AML-193 (cell line): ENCODE results near the gene FGF4.

Experiments
- DNase-seq, 2 experiments: peaks; one replicate each; lab custom pipeline; 2025; lab: John Stamatoyannopoulos, UW

The FGF4 gene

DNA sequence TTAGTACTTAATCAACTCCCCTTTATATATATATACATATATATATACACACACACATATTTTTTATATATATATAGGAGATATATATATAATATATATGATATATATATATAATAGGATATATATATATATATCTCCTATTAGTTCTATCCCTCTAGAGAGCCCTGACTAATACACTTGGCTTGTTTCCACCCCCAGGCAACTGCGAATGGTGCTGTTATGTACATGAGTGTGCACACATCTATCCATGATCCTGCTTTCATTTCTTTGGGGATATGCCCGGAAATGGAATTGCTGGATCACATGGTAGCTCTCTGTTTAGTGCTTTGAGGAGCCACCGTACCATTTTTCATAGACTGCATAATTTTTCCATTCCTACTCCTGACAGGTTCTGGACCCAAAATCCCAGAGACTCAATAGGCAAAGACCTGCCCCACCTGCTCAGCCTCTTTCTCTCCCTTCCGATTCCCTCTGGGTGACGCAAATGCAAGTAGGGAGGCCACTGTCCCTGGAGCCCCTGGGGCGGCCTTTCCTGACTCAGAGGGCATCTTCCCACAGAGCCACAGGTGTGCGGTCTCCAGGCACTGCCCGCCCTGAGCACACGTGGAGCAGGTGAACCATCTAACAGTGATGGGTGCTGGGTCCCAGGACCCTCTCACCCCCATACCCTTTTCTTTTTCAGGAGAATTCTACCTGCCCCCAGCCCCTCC is 32.1 kb upstream of the FGF4 start:
- DNase-seq: no peak

DNA sequence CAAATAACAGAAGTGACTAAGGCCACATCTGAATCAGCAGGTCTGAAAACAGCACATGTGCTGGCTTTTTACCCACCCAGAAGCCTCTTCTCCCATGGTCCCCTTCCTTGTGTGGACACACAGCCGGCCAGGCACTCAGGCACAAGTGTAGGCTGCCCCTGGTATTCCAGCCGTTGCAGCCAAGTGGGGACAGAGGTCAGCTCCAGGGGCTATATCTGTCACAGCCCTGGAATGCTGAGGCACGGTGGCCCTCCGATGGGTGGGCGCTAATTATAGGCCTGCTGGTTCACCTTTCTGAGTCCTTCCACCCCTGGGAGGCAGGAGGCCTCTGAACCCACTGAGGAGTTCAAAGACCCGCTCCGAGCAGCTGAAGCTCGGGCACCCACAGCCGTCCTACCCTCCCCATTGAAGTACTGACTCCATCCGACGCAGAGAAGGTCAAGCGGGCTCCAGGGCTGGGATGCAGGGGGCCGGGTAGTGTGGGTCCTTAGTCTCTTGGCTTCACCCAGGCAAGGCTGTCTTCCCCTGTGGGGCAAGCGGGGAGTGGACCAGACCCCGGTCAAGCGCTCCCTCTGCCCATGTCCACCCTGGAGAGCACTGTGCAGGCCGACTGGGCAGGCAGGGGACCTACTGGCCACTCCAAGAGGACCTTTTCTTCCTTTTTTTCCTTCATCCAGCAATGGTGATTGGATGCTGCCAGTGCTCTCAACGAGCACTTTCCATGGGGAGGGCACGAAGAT is 29.8 kb upstream of the FGF4 start:
- DNase-seq: no peak

DNA sequence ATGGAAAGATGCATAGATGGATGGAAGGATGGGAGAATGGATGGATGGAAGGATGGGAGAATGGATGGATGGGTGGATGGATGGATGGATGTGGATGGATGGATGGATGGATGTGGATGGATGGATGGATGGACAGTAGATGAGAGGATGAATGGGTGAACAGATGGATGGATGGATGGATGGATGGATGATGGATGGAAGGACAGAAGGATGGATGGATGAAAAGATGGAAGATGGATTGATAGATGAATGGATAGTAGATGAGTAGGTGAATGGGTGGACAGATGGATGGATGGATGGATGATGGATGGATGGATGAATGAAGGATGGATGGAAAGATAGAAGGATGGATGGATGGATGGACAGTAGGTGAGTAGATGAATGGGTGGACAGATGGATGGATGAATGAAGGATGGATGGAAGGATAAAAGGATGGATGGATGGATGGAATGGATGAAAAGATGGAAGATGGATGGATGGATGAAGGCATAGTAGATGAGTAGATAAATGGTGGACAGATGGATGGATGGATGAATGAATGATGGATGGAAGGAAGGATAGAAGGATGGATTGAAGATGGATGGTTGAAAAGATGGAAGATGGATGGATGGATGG is 28.6 kb upstream of the FGF4 start:
- no peak for DNase-seq

DNA sequence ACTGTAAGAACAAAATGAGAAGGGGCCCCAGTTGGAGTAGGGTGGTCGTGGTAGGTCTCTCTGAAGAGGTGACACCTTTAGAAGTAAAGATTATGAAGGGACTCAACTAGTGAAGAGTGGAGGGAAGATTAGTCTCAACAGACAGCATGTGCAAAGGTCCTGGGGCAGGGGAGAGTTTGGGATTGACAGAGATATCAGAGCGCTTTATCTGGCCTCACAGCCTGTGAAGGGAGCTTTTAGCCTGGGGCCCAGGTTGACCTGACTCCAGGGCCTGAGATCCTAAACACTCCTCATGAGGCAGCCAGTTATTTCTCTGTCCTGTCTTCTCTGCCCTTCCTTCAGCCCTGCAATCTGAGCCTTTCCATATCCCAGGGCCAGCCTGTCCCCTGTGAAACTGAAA is 27.9 kb upstream of the FGF4 start:
- no peak for DNase-seq

DNA sequence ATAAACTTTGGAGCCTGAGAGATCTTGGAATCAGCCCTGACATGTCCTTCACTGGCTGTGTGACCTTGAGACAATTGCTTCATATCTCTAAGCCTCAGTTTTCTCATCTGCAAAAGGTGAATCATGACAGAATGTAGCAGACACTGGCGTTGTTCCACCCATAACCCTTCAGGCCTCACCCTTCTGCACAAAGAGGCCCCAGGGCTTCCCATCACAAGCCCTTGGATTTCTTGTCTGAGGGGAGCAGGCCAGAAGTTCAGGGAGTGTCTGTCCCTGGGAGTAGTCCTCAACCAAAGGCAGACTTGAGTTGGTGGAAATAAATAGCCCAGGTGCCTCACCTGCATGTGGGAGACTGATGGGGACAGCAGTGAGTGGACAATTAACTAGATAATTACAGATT is 27.4 kb upstream of the FGF4 start:
- DNase-seq: no peak

DNA sequence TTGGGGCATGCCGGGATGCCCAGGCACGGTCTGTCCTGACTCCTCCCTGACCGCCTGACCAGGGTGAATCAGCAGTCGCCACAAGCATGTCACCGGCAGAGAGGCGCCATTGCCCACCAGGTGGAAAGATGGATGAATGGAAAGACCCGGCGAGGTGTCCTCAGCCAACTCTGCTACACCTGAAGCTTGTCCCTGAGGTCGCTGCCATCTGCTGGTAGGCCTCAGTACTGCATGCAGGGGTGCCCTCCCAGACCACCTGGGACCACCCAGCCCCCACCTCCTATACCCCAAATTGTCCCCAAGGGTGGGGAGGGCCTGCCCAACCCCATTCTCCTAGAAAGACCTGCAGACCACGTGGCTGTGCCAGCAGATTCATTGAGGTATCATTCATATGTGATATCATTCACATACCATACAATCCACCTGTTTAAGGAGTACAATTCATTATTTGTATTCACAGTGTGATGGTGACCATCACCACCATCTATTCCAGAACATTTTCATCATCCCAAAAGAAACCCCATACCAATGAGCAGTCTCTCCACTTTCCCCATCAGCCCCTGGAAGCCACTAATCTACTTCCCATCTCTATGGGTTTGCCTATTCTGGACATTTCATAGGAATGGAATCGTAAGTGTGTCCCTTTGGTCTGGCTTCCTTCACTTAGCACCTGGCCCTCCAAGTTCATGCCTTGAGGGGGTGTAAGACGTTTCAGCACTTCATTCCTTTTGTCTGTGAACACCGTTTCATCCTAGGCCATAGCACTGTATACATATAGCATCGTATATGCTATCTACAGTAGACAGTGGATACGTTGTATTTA is 26.6 kb upstream of the FGF4 start:
- peak in 1 of 2 experiments; percentile 11 for DNase-seq

DNA sequence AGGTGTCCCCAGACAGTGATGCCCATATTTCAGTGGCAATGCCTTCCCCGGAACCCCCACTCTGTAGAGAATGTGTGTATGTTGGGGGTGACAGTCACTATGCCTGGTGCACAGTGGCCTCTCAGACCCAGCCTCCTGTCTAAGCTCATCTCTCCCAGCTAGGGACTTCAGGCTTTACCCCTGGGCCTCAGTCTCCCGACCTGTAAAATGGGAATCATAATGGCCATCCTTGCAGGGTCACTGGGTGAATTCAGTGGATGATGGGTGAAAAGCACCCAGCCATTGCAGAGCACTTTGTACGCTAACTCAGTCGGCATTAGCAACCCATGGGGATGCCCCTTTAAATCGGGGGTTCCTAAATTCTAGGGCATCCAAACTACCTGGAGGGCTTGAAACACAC is 25.1 kb upstream of the FGF4 start:
- DNase-seq: no peak

DNA sequence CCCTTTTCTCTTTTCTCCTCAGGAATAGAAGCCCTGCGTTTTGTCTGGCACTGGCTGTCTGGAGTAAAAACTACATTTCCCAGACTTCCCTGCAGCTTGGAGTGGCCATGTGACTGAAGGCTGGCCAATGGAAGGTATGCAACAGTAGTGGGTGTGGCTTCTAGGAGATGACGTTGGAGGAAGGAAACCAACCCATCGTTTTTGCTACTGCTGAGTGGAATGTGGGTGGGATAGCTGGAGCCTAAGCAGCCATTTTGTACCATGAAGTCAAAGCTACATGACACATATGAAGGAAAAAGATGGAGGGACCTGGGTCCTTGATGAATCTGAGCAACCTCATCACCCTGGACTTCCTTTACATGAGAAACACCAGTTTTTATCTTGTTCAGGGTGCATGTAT is 24.4 kb upstream of the FGF4 start:
- DNase-seq: no peak

DNA sequence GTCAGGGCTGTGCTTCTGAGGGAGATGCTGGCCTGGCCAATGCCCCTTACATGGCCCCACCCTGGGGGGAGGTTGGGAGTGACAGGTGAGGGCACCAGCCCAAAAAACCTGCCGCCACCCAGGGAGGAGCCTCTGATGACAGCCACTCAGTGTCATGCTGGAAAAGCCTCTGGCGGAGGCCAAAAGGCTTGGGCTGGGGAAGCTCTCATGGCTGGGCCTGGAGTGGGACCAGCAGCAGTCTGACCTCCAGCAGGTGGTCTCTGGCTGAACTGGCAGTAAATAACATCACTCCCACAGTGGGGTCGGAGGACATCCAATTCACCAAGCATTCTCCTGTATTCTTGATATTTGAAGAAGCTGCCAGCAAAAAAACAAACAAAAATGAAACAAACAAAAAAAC is 24.0 kb upstream of the FGF4 start:
- DNase-seq: no peak

DNA sequence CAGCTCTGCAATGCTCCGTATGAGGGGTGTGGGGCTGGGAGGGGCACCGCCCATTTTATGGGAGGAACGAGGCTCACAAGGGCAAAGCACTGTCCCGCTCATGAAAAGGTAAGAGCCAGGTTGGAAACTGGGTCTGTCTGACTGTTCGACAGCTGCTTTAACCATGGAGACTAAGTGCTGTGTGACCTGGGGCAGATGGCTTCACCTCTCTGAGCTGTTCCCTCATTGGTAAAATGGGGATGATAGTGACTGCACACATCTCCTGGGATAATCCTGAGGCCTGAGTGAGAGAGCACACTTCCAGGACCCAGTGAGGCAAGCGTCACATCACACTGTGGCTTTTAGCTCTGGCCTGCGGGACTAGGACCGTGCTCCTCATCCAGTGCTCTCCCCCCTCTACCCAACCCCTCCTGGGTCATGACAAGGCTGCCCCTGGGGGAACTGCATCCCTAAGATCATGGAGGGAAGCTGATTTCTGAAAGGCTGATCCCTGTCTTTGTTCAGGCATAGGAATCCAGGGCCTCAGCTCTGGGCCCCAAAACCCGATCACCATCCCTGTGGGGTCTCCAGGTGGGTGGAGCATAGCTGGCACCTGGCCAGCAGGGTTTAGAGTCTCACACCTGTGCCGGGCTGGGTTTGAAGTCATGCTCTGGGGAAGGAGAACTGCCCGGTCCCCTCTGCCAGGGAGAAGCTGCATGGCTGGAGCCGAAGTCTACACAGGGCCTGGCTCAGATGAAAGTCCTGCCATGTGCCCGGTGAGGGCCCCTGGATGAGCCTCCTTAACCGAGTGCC is 22.8 kb upstream of the FGF4 start:
- DNase-seq: no peak

DNA sequence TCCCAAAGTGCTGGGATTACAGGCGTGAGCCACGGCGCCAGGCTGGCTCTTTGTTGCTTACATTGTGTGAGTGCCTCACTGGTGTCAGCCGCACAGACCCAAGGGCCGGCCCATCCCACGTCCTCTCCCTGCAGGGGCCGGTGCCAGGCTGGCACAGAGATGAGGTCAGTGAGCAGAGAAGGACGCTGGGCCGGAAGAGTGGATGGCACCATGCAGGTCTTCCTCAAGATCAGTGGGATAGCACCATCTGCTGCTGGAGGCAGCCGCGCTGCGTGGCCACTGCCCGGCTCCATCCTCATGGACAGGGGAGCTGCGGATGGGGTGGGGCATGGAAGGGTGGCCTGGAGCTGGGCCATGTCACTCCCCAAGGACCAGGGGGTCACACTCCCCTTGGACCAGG is 22.0 kb upstream of the FGF4 start:
- DNase-seq: no peak

DNA sequence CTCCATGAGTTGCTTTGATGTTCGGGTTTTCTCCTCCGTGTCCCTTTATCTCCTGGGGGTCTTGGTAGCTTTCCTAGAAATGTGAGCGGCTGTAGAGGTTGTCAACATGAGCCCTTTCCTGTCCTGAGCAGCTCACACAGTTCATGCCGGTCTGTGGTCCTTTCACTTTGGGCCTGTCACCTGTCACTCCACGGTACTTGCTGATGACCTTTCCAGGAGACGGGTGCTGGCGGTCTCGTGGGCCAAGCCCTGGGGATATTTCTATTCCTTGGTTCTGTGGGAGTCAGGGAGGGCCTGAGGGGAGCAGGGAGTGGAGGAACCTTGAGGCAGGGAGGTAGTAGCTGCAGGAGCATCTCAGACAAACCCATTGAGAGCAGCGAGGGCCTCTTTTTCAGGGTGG is 20.9 kb upstream of the FGF4 start:
- DNase-seq: no peak

DNA sequence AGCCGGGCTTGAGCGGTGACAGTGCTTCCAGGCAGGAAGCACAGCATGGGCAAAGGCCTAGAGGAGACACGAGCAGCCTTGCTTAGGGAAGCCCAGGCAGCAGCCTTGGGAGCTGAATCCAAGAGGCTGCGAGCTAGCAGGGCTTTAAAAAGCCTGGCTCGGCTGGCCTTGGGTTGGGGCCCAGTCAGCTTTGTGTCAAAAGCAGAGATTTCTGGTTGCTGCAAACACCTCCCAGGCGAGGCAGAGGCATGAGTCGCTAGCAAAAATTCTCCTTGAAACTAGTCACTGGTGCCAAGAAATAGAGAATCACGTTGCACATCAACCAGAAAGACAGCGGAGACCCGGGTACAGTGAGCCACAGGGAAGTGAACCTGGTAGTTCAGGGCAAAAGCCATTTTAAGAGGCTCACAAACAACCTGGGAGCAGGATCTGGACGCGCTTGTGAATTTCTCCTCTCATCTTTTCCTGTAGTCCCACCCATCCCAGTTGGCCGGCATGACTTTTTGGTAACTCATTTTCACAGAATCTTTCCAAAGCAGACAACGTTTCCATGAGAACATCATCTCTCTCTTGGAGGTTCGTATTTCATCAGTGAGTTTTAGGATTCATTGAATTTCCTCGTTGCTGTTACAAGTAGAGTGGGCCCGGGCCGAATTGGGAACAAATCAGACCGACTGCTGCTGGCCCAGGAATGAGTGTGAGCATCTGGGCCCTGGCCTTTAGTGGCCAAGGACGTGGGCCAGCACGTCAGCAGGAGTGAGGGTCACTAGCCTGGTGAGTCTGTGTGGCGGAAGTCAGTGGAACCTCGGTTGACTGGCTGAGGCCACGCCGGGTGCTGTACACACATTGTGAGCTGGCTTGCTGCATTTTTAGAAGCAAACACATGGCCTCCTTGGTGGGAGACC is 16.4 kb upstream of the FGF4 start:
- no peak for DNase-seq

DNA sequence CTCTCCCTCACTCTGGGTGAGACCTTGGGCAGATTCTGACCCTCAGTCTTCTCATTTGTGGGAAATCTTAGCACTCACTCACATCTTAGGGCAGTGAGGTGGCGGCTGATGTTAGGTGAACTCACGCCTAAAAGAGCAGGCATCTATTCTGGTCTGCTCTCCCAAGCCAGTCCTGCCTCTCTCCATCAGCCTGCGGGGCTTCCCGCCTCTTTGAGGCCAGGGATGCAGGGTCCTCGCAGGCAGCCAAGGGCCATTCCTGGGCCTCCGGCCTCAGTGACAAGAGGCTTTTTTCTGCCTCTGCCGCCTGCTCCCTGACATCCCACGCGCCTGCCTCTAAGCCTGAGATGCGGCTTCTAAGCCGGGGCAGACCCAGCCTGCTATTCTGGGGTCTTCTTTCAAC is 13.8 kb upstream of the FGF4 start:
- DNase-seq: no peak

DNA sequence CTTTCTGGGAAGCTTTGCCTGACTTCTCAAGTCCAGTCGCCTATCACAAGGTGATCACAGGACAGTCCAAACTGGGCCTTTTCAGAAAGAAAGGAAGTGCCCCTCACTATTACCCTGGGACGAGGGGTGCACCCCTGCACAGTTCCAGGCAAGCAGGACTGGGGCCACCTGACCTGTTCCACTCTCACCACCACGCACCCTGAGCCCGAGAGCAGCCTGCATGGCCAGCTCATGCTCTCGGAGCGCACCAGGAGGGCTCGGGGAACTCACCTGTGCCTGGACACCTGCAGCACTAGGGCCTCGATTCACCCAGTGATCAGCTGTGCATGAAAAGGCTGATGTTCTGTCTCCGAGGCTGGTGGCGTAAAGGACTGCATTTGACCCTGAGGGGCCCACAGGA is 12.8 kb upstream of the FGF4 start:
- no peak for DNase-seq

DNA sequence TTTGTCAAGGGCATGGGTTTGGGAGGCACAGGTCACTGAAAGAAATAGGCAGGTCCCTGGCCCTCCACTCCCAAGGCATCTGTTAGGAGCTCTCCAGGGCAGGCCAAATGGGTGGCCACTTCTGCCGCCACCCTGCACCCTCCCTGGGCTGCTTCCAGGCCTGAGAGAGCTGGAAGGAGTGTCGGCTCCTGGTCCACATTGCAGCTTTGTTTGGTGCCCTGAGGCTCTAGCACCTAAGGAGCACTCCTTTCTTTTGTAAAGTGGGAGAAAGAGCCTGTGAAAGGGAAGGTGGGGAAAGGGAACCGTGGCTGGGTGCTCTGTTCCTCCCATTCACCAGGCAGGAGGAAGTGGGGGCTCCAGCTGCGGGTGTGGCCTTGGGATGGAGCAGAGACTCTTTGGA is 12.3 kb upstream of the FGF4 start:
- DNase-seq: no peak

DNA sequence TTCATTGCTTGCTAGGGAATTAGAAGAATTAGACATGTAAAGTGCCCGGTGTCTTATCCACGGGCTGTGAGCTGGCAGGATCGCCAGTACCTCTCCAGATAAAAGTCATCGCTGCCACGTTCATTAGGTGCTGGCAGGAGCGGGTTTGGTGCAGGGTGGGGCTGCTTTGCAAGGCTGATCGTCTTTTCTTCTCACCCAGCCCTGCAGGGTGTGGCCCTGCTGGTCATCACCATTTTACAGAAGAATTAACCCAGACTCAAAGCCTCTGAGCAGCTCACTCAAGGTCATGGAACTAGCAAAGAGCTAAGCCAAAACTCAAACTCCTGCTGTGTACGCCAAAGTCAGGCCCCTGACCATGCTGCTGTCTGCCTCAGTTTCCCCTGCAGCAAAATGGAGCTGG is 6.1 kb upstream of the FGF4 start:
- no peak for DNase-seq

DNA sequence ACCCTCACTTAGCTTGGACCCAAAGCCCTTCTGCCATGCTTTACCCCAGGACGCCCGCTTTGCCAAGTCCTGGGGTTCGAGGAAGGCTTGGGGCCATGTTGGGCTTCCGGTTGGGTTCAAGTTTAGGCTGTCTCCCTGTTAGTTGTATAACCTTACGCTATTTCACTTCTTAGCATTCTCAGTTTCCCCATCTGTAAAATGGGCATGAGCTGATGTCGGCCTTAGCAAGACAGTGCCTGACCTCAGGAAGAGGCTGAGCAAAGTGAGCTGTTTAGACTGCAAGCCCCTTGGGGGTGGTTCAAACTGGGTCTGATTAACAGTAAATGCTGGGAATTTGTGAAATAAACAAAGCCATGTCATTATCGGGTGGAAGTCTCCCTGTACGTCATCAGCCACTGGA is 3.2 kb upstream of the FGF4 start:
- DNase-seq: no peak

DNA sequence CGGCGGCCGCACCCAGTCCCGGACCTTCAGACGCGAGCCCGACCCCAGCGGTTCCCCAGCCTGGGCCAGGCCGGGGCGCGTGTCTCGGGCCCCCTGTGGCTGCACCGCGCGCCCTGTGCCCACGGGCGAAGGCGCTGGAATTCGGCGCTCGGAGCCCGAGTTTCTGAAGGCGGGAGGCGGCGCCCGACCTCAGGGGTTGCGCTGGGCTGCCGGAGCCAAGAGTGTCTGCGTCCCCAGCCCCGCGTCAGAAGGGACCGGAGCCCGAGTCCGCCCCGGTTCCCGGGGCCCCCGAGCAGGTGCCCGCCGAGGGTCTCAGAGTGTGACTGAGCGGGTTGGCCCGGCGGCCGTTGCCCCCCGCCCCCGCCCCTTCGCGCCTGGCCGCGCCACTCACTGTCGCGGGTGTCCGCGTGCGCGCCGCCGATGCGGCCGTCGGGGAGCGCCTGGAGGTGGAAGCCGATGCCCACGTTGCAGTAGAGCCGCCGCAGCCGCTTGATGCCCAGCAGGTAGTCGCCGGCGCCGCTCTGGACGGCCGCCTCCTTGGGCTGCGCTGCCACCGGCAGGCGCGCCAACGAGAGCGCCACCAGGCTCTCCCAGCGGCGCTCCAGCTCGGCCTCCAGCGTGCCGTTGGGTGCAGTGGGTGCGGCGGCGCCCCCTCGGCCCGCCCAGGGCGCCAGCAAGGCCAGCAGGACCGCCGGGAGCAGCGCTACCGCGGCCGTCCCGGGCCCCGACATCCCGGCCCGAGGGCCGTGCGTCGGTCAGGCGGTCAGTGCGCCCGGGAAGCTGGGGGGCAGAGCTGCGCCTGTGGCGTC is 583 bp downstream of the FGF4 start:
- DNase-seq: no peak
